Measurements from ENCODE around the gene PPRC1.

Gene PPRC1, protein sequence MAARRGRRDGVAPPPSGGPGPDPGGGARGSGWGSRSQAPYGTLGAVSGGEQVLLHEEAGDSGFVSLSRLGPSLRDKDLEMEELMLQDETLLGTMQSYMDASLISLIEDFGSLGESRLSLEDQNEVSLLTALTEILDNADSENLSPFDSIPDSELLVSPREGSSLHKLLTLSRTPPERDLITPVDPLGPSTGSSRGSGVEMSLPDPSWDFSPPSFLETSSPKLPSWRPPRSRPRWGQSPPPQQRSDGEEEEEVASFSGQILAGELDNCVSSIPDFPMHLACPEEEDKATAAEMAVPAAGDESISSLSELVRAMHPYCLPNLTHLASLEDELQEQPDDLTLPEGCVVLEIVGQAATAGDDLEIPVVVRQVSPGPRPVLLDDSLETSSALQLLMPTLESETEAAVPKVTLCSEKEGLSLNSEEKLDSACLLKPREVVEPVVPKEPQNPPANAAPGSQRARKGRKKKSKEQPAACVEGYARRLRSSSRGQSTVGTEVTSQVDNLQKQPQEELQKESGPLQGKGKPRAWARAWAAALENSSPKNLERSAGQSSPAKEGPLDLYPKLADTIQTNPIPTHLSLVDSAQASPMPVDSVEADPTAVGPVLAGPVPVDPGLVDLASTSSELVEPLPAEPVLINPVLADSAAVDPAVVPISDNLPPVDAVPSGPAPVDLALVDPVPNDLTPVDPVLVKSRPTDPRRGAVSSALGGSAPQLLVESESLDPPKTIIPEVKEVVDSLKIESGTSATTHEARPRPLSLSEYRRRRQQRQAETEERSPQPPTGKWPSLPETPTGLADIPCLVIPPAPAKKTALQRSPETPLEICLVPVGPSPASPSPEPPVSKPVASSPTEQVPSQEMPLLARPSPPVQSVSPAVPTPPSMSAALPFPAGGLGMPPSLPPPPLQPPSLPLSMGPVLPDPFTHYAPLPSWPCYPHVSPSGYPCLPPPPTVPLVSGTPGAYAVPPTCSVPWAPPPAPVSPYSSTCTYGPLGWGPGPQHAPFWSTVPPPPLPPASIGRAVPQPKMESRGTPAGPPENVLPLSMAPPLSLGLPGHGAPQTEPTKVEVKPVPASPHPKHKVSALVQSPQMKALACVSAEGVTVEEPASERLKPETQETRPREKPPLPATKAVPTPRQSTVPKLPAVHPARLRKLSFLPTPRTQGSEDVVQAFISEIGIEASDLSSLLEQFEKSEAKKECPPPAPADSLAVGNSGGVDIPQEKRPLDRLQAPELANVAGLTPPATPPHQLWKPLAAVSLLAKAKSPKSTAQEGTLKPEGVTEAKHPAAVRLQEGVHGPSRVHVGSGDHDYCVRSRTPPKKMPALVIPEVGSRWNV (N-terminal part only)

GRCh38 chr10:102132563-102133372 is at the start of gene PPRC1:
PPRC1 (plus strand) TSS chr10:102133040; CDS start chr10:102133069, 29 bp downstream.
- peak; percentile 97 to 98 for DNase-seq

- no peak for DNase-seq
Observed at GRCh38 chr10:102083541-102083940, 49.3 kb upstream of the PPRC1 start.

DNA sequence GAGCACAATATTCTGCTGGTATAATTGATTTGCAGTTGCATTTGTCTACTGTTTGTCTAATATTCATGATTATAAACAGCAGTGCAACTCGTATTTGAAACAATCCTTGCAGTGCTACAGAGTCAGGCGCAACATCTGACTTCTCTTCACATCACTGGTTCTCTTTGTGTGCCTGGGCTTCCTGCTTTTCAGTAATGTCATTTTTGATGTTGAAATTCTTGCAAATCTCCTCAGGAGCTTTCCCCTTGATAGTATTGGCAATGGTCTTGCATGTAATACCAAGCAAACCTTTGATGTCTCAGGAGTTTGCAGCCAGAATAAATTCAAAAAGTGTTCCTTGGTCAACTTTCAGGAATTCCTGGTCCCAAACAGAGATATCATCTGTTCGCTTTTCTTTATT is 47.5 kb upstream of the PPRC1 start:
- no peak for DNase-seq

DNA sequence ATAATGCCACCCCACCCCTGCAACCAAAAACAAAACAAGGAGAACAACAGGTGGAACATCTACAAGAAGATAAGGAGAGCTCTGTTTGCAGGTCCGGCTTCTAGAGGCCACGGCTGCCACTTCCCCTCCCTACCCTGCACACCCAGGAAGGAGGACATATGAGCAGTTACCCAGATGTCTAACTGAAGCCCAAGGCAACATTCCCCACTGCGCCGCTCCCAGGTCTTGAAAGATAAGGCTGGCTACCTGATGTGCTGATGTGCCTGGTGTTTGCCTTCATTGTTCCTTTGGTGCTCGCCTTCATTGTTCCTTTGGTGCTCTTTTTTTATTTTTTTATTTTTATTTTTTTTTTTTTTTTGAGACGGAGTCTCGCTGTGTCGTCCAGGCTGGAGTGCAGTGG is 46.6 kb upstream of the PPRC1 start:
- DNase-seq = no peak

DNA sequence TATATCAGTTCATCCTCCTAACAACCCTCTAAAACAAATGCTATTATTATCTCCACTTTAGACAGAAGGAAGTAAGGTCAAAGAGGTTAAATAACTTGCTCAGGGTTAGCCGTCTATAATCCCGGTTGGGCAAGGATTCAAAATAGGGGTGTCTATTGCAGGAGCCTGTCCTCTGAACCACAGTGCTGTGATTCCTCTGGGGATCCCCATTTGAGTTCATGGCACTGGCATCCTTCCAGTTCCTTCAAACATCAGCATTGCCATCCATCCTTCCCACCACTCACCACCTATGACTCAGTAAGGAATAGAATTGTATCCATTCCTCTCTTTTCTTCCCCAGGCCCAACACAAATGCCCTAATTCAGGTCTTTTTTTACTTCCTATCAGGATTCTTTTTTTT is 42.1 kb upstream of the PPRC1 start:
- DNase-seq = no peak

DNA sequence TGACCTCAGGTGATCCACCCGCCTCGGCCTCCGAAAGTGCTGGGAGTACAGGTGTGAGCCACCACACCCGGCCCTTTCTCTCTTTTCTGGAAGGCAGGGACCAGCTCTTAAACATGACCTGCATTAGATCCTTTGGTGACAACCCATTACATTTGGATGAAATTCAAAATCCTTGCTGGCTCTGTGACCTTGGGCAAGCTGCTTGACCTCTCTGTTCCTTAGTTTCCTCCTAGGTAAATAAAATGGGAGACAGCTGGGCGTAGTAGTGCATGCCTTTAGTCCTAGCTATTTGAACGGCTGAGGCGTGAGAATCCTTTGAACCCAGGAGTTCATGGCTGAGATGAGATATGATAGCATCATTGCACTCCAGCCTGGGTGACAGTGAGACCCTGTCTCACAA is 36.4 kb upstream of the PPRC1 start:
- DNase-seq = no peak

GRCh38 chr10:102101152-102101551 is 31.7 kb upstream of the PPRC1 start:
- DNase-seq = no peak

DNA sequence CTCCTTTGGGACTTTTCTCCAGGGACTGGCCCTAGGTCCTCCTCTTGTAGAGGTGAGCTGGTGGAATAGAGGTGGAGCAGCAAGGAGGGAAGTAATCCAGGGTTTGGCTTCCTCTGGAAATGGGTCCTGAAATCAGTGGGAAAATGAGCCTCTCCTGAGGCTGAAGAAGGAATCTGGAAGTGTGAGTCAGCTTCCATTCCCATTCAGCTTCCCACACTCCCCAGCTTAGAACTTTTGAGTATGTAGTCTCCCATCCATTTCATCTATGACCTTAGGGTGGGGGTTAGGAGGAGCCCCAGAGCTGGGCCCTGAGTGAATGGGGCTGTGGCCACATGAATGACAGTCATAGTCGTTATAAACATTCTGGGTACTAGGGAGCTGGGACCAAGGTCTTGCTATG is 30.4 kb upstream of the PPRC1 start:
- DNase-seq = no peak

DNA sequence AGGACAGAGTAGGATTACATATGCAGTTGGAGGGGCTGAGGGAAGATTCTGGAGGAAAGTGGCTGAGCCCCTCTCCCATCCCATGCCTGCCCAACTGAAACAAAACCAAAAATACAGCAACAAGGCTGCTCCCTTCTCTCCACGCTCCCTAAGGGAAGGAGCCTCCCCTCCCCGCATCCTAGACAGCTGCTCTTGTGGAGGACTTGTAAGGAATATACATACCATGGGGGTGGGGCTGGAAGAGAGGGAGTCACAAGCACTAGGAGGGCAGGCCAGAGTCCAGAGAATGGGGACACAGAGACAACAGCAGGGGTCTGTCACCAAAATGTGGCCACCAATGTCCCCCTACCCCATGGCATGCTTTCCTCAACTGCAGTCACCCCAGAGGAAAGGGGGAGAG is 25.8 kb upstream of the PPRC1 start:
- DNase-seq = no peak

DNA sequence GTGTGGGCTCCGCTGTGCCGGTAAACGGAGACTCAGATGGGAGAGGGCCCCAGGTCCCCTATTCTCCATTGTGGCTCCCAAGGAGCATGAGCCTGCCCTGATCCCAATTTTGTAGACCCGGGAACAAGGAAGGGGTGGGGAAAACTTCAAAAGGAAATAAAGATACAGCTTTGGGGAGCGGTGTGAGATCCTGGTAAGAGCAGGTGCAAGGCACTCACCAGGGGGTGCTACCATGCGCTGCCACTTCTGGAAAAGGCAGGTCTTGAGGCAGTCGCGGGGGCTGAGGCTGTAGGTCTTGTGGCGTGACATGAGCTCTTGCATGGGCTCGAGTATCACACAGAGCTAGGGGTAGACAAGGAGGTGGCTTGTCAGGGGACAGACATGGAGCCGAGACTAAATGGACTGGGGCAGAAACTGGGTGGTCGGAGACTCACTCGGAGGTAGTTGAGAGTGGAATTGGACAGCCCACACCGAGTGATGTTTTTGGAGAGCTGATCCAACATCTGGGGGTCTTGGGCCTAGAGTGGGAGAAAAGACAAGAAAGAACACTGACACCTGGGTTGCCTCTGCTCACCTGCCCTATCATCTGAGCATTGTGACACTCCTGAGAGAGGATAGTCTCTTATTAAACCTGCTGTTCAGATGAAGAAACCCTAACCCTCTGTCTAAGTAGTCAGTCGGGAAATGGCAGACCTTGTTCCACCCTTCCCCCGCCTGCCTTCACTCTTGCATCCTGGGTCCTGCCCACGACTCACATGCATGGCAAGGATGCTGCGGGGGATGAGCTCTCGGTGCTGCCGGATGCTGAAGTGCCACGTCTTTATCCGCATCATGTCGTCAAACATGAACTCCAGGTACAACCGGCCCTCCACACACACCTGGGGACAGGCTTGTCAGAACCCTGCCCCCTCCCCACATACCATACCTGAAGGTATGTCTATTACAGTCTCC is 23.4 kb upstream of the PPRC1 start:
- no peak for DNase-seq

DNA sequence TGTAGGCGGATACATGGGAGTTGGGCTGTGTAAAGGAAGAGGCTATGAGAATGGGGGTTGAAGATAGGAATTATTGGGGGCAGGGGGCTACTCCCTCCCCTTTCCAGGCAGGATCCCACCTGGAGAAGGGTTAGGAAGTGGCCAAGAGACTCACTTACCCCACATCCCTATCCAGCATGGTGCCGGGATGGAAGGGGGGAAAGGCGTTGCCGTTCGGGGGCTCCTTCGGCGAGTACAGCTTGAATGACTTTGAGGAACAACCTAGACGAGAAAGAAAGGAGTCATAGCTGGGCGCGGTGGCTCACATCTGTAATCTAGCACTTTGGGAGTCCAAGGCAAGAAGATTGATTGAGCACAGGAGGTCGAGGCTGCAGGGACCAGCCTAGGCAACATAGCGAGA is 21.6 kb upstream of the PPRC1 start:
- no peak for DNase-seq

DNA sequence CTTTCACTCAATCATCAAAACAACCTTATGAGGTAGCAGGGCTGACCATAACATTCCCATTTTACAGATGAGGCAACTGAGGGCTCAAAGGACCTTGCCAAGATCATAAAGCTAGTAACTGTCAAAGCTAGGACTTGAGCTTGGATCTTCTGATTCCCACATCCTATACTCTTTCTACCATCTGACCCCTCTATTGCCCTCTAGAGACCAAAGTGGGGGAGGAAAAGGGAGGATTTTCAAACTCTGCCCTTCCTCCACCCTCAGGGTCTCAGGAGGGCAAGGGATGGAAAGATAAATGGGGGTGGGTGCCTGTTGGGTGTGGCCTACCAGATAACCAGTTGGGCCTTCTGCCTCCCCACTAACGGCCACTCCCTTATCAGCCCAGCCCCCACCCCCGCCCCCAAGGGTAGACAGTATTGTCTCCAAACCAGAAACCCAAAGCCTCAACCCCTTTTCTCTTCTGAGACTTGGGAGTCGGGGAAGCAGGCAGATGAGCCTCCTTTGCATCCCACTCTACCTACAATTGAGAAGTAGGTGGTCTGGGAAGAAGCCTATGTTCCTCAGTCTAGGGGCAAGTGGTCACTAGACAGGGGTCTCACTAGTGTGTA is 20.5 kb upstream of the PPRC1 start:
- DNase-seq = no peak

GRCh38 chr10:102113261-102113955 is 19.4 kb upstream of the PPRC1 start:
- DNase-seq = no peak

DNA sequence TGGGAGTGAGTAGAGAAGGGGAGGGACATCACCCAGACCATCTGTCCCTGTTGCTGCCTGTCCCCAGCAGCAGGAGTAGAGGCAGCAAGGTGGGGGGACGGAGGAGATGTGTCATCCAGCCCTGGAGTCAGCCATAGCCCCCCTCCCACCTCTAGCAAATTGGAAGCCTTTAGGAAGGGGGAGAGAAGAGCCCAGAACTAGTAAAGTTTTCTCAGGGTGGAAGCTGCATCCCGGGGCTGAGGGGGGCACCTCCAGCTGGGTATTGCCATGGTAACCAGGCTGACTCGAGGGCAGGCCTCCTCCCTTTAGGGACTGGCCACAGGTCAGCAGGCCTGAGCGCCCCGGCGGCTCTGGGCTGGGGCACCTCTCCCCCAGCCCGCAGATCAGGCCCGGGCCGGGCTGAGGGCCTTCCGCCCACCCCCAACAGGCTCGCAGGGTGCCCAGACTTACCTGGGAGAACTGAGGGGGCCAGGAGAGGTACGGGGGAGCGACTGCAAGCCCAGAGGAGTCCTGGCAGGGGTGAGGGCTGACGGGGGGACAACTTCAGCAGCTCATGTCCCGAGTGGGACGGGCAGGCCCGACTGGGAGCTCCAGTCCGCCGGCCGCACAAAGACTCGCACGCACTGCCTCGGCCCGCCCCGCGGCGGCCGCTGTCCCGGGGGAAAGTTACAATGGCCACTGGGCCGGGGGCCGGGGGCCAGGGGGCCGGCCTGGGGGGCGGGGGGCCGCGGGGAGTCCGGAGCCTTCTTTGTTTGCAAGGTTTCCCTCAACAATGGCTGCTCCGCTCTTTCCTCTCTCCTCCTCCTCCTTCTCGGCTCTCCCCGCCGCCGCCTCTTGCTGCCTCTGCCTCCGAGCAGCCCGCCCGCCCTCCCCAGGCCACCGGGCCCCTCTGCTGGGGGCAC is 18.6 kb upstream of the PPRC1 start:
- DNase-seq = no peak

GRCh38 chr10:102114861-102115618 is 17.8 kb upstream of the PPRC1 start:
- peak; percentile 84 to 85 for DNase-seq

GRCh38 chr10:102115775-102116174 is 17.1 kb upstream of the PPRC1 start:
- no peak for DNase-seq

- DNase-seq = no peak
Observed at GRCh38 chr10:102116656-102117055, 16.2 kb upstream of the PPRC1 start.
